HG03064 (cell line): ENCODE measurements around the gene SLC49A3.
A peak's percentile ranks its signal among the peaks of the same experiment; 100 is the strongest.
"Not testable (repeated sequence)": the region's sequence is repeated elsewhere in the genome, so short reads cannot be mapped to it uniquely, and the experiment has no call there.

Experiments used
- ATAC-seq: cut with Tn5 transposase; IDR thresholded peaks from one replicate; pipeline ENCODE4 v1.9.1; 2021; ENCODE audit warnings: low read depth; ENCODE audit not compliant: unreplicated experiment

SLC49A3 gene

GRCh38 chr4:722169-722725, 33.3 kb upstream of the SLC49A3 start:
- no peak for ATAC-seq

GRCh38 chr4:721261-722168, 32.6 kb upstream of the SLC49A3 start:
- no peak for ATAC-seq

GRCh38 chr4:720111-720860, 31.3 kb upstream of the SLC49A3 start:
- ATAC-seq: no peak

- no peak for ATAC-seq
Observed at GRCh38 chr4:718460-718859, 29.5 kb upstream of the SLC49A3 start.

GRCh38 chr4:717601-718320, 28.8 kb upstream of the SLC49A3 start:
- no peak for ATAC-seq

GRCh38 chr4:714087-714486, 25.1 kb upstream of the SLC49A3 start:
- ATAC-seq: no peak

- ATAC-seq: no peak
Observed at GRCh38 chr4:712916-713632, 24.1 kb upstream of the SLC49A3 start.

GRCh38 chr4:712093-712492, 23.1 kb upstream of the SLC49A3 start:
- ATAC-seq: no peak

- no peak for ATAC-seq
Observed at GRCh38 chr4:710916-711315, 22.0 kb upstream of the SLC49A3 start.

GRCh38 chr4:710116-710515, 21.2 kb upstream of the SLC49A3 start:
- no peak for ATAC-seq

- no peak for ATAC-seq
Observed at GRCh38 chr4:709348-709747, 20.4 kb upstream of the SLC49A3 start.

- no peak for ATAC-seq
Observed at GRCh38 chr4:708631-708933, 19.6 kb upstream of the SLC49A3 start.

- ATAC-seq: no peak
Observed at GRCh38 chr4:707929-708630, 19.1 kb upstream of the SLC49A3 start.

GRCh38 chr4:706834-707598, 18.1 kb upstream of the SLC49A3 start:
- no peak for ATAC-seq

GRCh38 chr4:706083-706633, 17.2 kb upstream of the SLC49A3 start:
- ATAC-seq: not testable (repeated sequence)

GRCh38 chr4:705278-706082, 16.5 kb upstream of the SLC49A3 start, which contains the start of gene PCGF3:
Gene PCGF3 (plus strand): TSS chr4:705832. CDS start chr4:733681, 27,849 bp downstream.
- ATAC-seq: peak; percentile 88

GRCh38 chr4:704971-705277, 16.0 kb upstream of the SLC49A3 start:
- no peak for ATAC-seq
